ENCODE results near the gene PLAAT4. TPM values are rescaled to one million over a fixed set of nuclear protein-coding genes. Genes with fewer than 3 reads are reported as not detected.

Gene PLAAT4
- total and polyA plus RNA-seq, 2 of the 13 experiments (the other 11 are each of a cell fraction or from before 2014, with no cell fraction given) = 0.71 to 1.00 TPM

DNA sequence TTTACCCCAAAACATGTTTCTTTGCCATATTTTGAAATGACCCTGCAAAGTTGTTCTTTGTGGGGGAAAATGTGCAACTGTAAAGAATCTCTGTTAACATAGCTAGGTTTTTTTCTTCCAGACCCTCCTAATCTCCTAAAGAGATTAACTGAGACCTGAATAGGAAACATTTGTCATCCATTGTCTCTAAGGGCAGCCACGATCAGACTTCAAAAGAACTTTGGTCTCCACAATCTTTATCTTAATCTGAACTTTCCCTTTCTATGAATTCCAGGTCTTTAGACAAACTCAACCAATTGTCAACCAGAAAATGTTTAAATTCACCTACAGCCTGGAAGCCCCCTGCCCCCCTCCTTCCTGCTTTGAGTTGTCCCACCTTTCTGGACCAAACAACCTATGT is 35.4 kb upstream of the PLAAT4 start:
- 4% methylated on average over 1 of the region's 1 CpG for WGBS (ENCODE audit: low lambda C conversion rate)
- Histone ChIP-seq H3K4me2 (ENCODE audit: low read depth, low read length) (no peak overlapping the region), H3K4me3 (replicated peaks in 1 of 3; ENCODE audit: insufficient read depth in 1 of 3, low read depth in 2 of 3, low read length in 3 of 3) (no peak overlapping the region), H3K9me3 (ENCODE audit: low read length) (peaks cover 11% of the 10 kb centered on the region; the same call in 1 of the 2 replicates), H3K4me1 (ENCODE audit: insufficient read depth, low read length) (no peaks in the 10 kb centered on the region), H4K20me1 (ENCODE audit: insufficient read depth, low read length) (no peaks in the 10 kb centered on the region), H3K9ac (ENCODE audit: insufficient read depth, low read depth, low read length) (no peak overlapping the region), H3K27ac (ENCODE audit: extremely low read length, insufficient read depth, low read length) (no peak overlapping the region), H3K36me3 (replicated peaks in 1 of 2; ENCODE audit: control insufficient read depth in 1 of 2, insufficient read depth in 2 of 2, low read length in 2 of 2) (no peaks in the 10 kb centered on the region), H3K79me2 (ENCODE audit: insufficient read depth, low read length) (no peaks in the 10 kb centered on the region), H2AFZ (ENCODE audit: low read length) (no peak overlapping the region), H3K27me3 (ENCODE audit: control insufficient read depth in 1 of 2, insufficient read depth in 2 of 2, low read length in 2 of 2) (peaks cover under 1 to 7% of the 10 kb centered on the region in 2 experiments; a peak in 3 of 5 replicates)
- intact Hi-C loops (cut with micrococcal nuclease; ENCODE audit: unreplicated experiment) = no loop called here
- TF ChIP-seq SOX13 (IDR thresholded peaks at IDR 0.05) (no peak), SOX13 (CRISPR knock-in tag; conservative IDR thresholded peaks at IDR 0.05 in 1 of 2, IDR thresholded peaks at IDR 0.05 in 1 of 2) (peak in 1 of 2 experiments; percentile 33; a peak in 1 of 4 replicates), MATR3 (CRISPR knock-in tag; IDR thresholded peaks at IDR 0.05) (no peak), BCL6 (CRISPR knock-in tag; IDR thresholded peaks at IDR 0.05) (peak; percentile 74), BORCS8-MEF2B (CRISPR knock-in tag; IDR thresholded peaks at IDR 0.05) (no peak)
- ChIA-PET POLR2A (no interaction called here), CTCF (ENCODE audit: low intra/inter-chr PET ratio, low total read pairs) (no interaction called here)
- DNase-seq (ENCODE audit: low spot score) = no peak
- FAIRE-seq = no peak
- ATAC-seq = no peak
- no TSS peak for BruUV-seq (replicated peaks)
- in situ Hi-C loops (cut with HindIII; ENCODE audit: extremely low pct_ligation_motif_present, low pct_unique_long_range_greater_than_20kb) = no loop called here

DNA sequence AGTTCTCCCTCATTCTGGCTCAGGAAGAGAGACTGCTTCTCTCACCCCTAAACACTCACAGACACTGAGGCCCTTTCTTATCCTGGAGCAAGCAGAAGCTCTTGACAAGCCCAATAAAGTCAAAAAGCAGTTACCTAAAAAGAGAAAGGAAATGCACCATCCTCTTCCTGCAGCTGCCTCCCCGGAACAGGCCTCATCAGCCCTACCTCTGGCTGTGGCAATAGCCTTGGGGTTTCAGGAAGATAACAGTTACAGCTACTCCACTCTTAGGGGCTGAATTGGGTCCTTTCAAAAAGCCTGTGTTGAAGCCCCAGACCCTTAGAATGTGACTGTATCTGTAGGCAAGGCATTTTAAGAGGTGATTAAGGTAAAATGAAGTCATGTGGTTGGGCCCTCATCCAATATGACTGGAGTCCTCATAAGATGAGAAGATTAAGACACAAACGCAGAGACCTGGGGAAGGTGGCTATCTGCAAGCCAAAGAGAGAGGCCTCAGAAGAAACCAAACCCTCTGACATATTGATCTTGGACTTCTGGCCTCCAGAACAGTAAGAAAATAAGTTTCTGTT is 34.3 kb upstream of the PLAAT4 start:
- Histone ChIP-seq H3K36me3 (replicated peaks in 1 of 2; ENCODE audit: control insufficient read depth in 1 of 2, insufficient read depth in 2 of 2, low read length in 2 of 2) (no peaks in the 10 kb centered on the region), H3K79me2 (ENCODE audit: insufficient read depth, low read length) (no peaks in the 10 kb centered on the region), H4K20me1 (ENCODE audit: insufficient read depth, low read length) (no peaks in the 10 kb centered on the region), H3K4me1 (ENCODE audit: insufficient read depth, low read length) (no peaks in the 10 kb centered on the region), H3K27ac (ENCODE audit: extremely low read length, insufficient read depth, low read length) (no peak overlapping the region), H2AFZ (ENCODE audit: low read length) (no peak overlapping the region), H3K9ac (ENCODE audit: insufficient read depth, low read depth, low read length) (no peak overlapping the region), H3K27me3 (ENCODE audit: control insufficient read depth in 1 of 2, insufficient read depth in 2 of 2, low read length in 2 of 2) (peaks cover 2 to 18% of the 10 kb centered on the region in 2 experiments; a peak in 3 of 5 replicates), H3K4me3 (replicated peaks in 1 of 3; ENCODE audit: insufficient read depth in 1 of 3, low read depth in 2 of 3, low read length in 3 of 3) (no peak overlapping the region), H3K9me3 (ENCODE audit: low read length) (peaks cover 11% of the 10 kb centered on the region; the same call in 1 of the 2 replicates), H3K4me2 (ENCODE audit: low read depth, low read length) (no peak overlapping the region)
- ATAC-seq (no peak), FAIRE-seq (no peak), DNase-seq (ENCODE audit: low spot score) (no peak)
- intact Hi-C loops (cut with micrococcal nuclease; ENCODE audit: unreplicated experiment) = no loop called here
- 26% methylated on average over 2 of the region's 2 CpGs for WGBS (ENCODE audit: low lambda C conversion rate)
- ChIA-PET POLR2A (no interaction called here), CTCF (ENCODE audit: low intra/inter-chr PET ratio, low total read pairs) (no interaction called here)
- BruUV-seq (replicated peaks) = no TSS peak
- no peak for TF ChIP-seq NFKB2 (CRISPR knock-in tag; IDR thresholded peaks at IDR 0.05; ENCODE audit: borderline replicate concordance)
- in situ Hi-C loops (cut with HindIII; ENCODE audit: extremely low pct_ligation_motif_present, low pct_unique_long_range_greater_than_20kb) = no loop called here
